Spleen (tissue), 11 donors: ENCODE results near the gene FEM1B. TPM values are rescaled to one million over a fixed set of nuclear protein-coding genes. Genes with fewer than 3 reads are reported as not detected.

ENCODE experiments used
- DNase-seq: peaks from one replicate; pipeline ENCODE4 v3.0.0-alpha.2; 2020
- H3K27ac ChIP-seq, 8 donors: fragments of 200-600 bp; sonication (generic) in 7 of 8; 1 replicate in 4 of 8; 2 replicates in 4 of 8; pipeline versions ENCODE4 v1.5.0 to v1.8.0; 2016 to 2021; ENCODE audit warnings: inconsistent platforms in 4 of 8, mild to moderate bottlenecking in 4 of 8, moderate library complexity in 1 of 8
- H3K27me3 ChIP-seq, 7 donors: fragments of 200-600 bp; sonication (generic) in 6 of 7; replicated peaks in 1 of 7; 1 replicate in 4 of 7; 2 replicates in 3 of 7; pipeline versions ENCODE4 v1.5.0 to v1.8.0; 2016 to 2021; ENCODE audit warnings: inconsistent platforms in 3 of 7, mild to moderate bottlenecking in 1 of 7
- H3K36me3 ChIP-seq, 6 donors: fragments of 200-600 bp; sonication (generic) in 5 of 6; 1 replicate in 4 of 6; 2 replicates in 2 of 6; pipeline versions ENCODE4 v1.5.0 to v1.8.0; 2016 to 2021; ENCODE audit warnings: inconsistent platforms in 2 of 6
- H3K4me1 ChIP-seq, 6 donors: fragments of 200-600 bp; sonication (generic) in 5 of 6; 1 replicate in 3 of 6; 2 replicates in 3 of 6; pipeline versions ENCODE4 v1.5.0 to v1.8.0; 2016 to 2021; ENCODE audit warnings: inconsistent platforms in 3 of 6
- H3K4me3 ChIP-seq, 8 donors: fragments of 200-600 bp; sonication (generic) in 7 of 8; 1 replicate in 4 of 8; 2 replicates in 4 of 8; pipeline versions ENCODE4 v1.5.0 to v1.8.0; 2016 to 2021; ENCODE audit warnings: inconsistent platforms in 4 of 8, mild to moderate bottlenecking in 4 of 8, moderate library complexity in 2 of 8
- H3K9me3 ChIP-seq, 8 donors: fragments of 200-600 bp; sonication (generic) in 7 of 8; 1 replicate in 4 of 8; 2 replicates in 4 of 8; pipeline versions ENCODE4 v1.5.0 to v1.8.0; 2016 to 2021; ENCODE audit warnings: inconsistent platforms in 4 of 8
- POLR2A ChIP-seq, 3 donors: fragments of 450-650 bp; IDR thresholded peaks; one replicate each; pipeline ENCODE4 v1.5.1; 2017; ENCODE audit warnings: antibody characterized with exemption in 3 of 3, mild to moderate bottlenecking in 1 of 3
- POLR2AphosphoS5 ChIP-seq, 3 donors: sonication (generic); formaldehyde crosslinking; IDR thresholded peaks; one replicate each; pipeline ENCODE4 v1.5.1; 2017; ENCODE audit warnings: antibody characterized with exemption in 3 of 3
- WGBS, 5 donors: extraction: QIAGEN DNeasy Blood & Tissue Kit in 3 of 5; methylation state at CpG; one replicate each; pipeline versions ENCODE4 v1.1.5 to v1.1.7; 2013 to 2018; 5-methylcytosine and 5-hydroxymethylcytosine counted together
- intact Hi-C: fragments of 100-400 bp; cut with DNase I; formaldehyde crosslinking; loops from one replicate; pipeline ENCODE4 v1.15.0; 2023; ENCODE audit warnings: low total_unique reads
- polyA plus RNA-seq, 3 donors: library from polyadenylated mRNA; stranded (reverse); fragments of 200-250 nt; gene quantifications; one replicate each; pipeline ENCODE4 v1.2.1, GENCODE V29; 2013
- total RNA-seq, 7 donors: library from RNA; depleted of rRNA in 3 of 7; stranded (reverse); fragments of >200 nt in 3 of 7; fragmentation: NEBNext Ultra II Directional in 4 of 7; extraction: Animal tissue kit (Norgen Biotek cat#: 25700) in 4 of 7; gene quantifications; one replicate each; pipeline versions ENCODE4 v1.1.0 to v1.2.1, GENCODE V29; 2016 to 2021
- TF ChIP-seq, protein P1 (sequence below), 11 experiments: fragments of 200-600 bp in 7 of 11; fragments of 450-650 bp in 4 of 11; sonication (generic) in 4 of 11; IDR thresholded peaks in 8 of 11; conservative IDR thresholded peaks in 3 of 11; 1 replicate in 7 of 11; 2 replicates in 4 of 11; pipeline versions ENCODE4 v1.4.0 to v1.8.0; 2016 to 2021; ENCODE audit warnings: antibody characterized with exemption in 11 of 11, inconsistent platforms in 4 of 11, mild to moderate bottlenecking in 1 of 11
- donor health status: healthy with polysubstance abuse.
- donor health status: DM: no; HTN: no; CAD: no; lungs with moderate emphysema.
- donor health status: DM: no; HTN: no; CAD: no.
- donor health status: Bipolar disorder and iron deficiency.
- donor health status: healthy.
- donor health status: DM: no; HTN: no; CAD: no.
- donor health status: DM: yes; HTN: yes; CAD: no.

Gene FEM1B
- total and polyA plus RNA-seq, 10 donors = 6.2 to 63.5 (median 44.9) TPM

DNA sequence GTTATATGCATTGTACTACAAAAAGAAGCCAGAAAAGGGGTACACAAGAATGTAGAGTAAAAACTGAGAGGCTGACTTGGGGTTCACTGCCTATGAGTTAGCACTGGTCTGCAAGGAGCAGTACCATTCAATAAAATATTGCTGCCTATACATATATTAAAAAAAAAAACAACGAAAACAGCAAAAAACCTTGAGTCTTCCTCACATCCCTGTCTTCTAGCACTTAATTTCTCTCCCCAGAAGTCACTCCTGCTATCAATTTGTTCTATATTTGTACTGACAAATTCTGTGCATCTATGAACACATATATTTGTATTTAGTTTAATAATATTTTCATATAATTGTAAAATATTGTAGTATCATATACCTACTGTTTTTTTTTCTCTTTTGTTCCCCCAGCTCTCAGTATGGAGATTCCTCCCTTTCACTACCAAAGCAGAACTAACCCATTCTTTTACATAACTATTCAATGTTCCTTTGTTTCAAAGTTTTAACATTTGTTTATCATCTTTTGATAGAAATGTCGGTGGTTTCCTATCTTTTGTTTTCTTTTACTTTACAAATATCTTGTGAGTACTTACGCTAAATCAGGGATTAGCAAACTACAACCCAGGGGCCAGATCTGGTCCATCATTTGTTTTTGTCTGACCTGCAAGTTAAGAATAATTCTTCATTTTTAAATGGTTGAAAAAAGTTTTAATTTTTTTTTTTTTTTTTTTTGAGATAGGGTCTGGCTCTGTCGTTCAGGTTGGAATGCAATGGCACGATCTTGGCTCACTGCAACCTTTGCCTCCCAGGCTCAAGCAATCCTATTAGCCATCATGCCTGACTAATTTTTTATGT lies 14.8 kb upstream of the FEM1B start:
- TF ChIP-seq, protein P1, sequence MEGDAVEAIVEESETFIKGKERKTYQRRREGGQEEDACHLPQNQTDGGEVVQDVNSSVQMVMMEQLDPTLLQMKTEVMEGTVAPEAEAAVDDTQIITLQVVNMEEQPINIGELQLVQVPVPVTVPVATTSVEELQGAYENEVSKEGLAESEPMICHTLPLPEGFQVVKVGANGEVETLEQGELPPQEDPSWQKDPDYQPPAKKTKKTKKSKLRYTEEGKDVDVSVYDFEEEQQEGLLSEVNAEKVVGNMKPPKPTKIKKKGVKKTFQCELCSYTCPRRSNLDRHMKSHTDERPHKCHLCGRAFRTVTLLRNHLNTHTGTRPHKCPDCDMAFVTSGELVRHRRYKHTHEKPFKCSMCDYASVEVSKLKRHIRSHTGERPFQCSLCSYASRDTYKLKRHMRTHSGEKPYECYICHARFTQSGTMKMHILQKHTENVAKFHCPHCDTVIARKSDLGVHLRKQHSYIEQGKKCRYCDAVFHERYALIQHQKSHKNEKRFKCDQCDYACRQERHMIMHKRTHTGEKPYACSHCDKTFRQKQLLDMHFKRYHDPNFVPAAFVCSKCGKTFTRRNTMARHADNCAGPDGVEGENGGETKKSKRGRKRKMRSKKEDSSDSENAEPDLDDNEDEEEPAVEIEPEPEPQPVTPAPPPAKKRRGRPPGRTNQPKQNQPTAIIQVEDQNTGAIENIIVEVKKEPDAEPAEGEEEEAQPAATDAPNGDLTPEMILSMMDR (IDR thresholded peaks at IDR 0.05 in 8 of 11, conservative IDR thresholded peaks at IDR 0.05 in 3 of 11) = no peak
- TF ChIP-seq POLR2AphosphoS5 (IDR thresholded peaks at IDR 0.05) (no peak), POLR2A (IDR thresholded peaks at IDR 0.05) (no peak)
- intact Hi-C loops = no loop called here
- Histone ChIP-seq H3K27me3 (peaks cover 0 to 17% (median 3%) of the 10 kb centered on the region in 7 donors), H3K36me3 (no peaks in the 10 kb centered on the region), H3K4me1 (no peaks in the 10 kb centered on the region), H3K9me3 (no peaks in the 10 kb centered on the region), H3K27ac (no peak overlapping the region), H3K4me3 (no peak overlapping the region)
- no peak for DNase-seq
- 65 to 78% (median 77%) methylated on average over 5 of the region's 5 CpGs for WGBS, 5 donors

DNA sequence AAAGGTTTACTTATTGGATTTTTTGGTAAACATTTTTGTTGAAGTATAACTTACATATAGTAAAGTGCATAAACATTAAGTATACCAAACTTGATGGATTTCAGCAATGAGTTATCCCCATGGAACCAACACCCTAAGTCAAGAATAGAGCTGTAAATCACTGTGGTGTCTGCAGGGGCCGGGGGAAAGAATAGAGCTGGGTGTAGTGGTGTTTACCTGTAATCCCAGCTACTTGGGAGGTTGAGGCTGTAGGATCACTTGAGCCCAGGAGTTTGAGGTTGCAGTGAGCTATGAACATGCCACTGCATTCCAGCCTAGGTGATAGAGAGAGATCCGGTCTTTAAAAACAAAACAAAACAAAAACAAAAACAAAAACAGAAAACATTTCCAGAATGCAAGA lies 13.3 kb upstream of the FEM1B start:
- WGBS, 5 donors = 60 to 84% (median 80%) methylated on average over 2 of the region's 2 CpGs
- intact Hi-C loops = no loop called here
- H3K9me3 ChIP-seq = no peaks in the 10 kb centered on the region
- TF ChIP-seq, protein P1 (IDR thresholded peaks at IDR 0.05 in 8 of 11, conservative IDR thresholded peaks at IDR 0.05 in 3 of 11) = no peak
- no peak for TF ChIP-seq POLR2AphosphoS5 (IDR thresholded peaks at IDR 0.05)
- no peak for TF ChIP-seq POLR2A (IDR thresholded peaks at IDR 0.05)
- H3K4me1 ChIP-seq = no peaks in the 10 kb centered on the region
- no peak overlapping the region for H3K27ac ChIP-seq
- no peaks in the 10 kb centered on the region for H3K36me3 ChIP-seq
- H3K27me3 ChIP-seq = peaks cover 0 to 17% (median 3%) of the 10 kb centered on the region in 7 donors
- H3K4me3 ChIP-seq = no peak overlapping the region
- no peak for DNase-seq

DNA sequence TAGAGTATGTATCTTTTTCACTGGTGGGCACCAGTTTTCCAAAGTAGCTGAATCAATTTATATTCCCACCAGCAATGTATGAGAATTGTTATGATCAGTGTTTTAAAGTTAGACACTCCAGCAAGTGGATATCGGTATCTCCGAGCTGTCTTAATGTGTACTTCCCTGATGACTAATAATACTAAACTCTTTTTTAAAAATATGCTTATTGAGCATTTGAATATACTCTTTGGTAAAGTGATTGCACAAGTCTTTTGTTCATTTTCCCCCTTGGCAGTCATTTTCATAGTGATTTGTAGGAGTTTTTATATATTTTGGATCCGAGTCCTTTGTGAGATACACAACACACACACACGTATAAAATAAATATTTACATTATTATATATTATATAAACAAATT lies 12.5 kb upstream of the FEM1B start:
- 75 to 91% (median 86%) methylated on average over 4 of the region's 4 CpGs for WGBS, 5 donors
- no peaks in the 10 kb centered on the region for H3K36me3 ChIP-seq
- H3K27ac ChIP-seq = no peak overlapping the region
- H3K4me3 ChIP-seq = no peak overlapping the region
- peaks cover 0 to 17% (median 3%) of the 10 kb centered on the region in 7 donors for H3K27me3 ChIP-seq
- no peaks in the 10 kb centered on the region for H3K4me1 ChIP-seq
- intact Hi-C loops = no loop called here
- TF ChIP-seq POLR2AphosphoS5 (IDR thresholded peaks at IDR 0.05) (no peak), POLR2A (IDR thresholded peaks at IDR 0.05) (no peak)
- TF ChIP-seq, protein P1 (IDR thresholded peaks at IDR 0.05 in 8 of 11, conservative IDR thresholded peaks at IDR 0.05 in 3 of 11) = no peak
- DNase-seq = no peak
- no peaks in the 10 kb centered on the region for H3K9me3 ChIP-seq

DNA sequence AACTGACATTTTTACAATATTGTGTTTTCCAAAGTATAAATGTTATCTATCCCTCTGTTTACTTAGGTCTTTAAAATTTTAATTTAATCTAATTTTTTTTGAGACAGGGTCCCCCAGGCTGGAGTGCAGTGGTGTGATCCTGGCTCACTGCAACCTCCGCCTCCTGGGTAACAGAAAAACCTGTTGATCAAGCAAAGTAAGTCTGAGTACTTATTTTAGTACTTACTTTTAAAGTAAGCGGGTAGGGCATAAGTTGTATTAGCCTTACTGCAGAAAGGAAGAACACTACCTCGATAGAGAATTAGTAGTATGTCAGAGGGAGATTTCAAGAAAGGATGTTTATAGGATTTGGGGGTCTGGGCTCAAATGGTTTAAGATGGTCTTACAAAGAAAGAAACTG lies 11.9 kb upstream of the FEM1B start:
- 82 to 92% (median 91%) methylated on average over 3 of the region's 3 CpGs for WGBS, 5 donors
- H3K36me3 ChIP-seq = no peaks in the 10 kb centered on the region
- H3K4me1 ChIP-seq = no peaks in the 10 kb centered on the region
- H3K27ac ChIP-seq = no peak overlapping the region
- TF ChIP-seq POLR2AphosphoS5 (IDR thresholded peaks at IDR 0.05) = no peak
- TF ChIP-seq POLR2A (IDR thresholded peaks at IDR 0.05) = no peak
- TF ChIP-seq, protein P1 (IDR thresholded peaks at IDR 0.05 in 8 of 11, conservative IDR thresholded peaks at IDR 0.05 in 3 of 11) = no peak
- intact Hi-C loops = no loop called here
- H3K27me3 ChIP-seq = peaks cover 0 to 17% (median 3%) of the 10 kb centered on the region in 7 donors
- no peak overlapping the region for H3K4me3 ChIP-seq
- no peak for DNase-seq
- H3K9me3 ChIP-seq = no peaks in the 10 kb centered on the region
